ENCODE results near the gene TMEM252. TPM values are rescaled to one million over a fixed set of nuclear protein-coding genes. Genes with fewer than 3 reads are reported as not detected.

Gene TMEM252
- polyA plus RNA-seq, 1 of the 3 experiments (the other 2 are of a cell fraction), result not detected

- no peak overlapping the region for H2AFZ ChIP-seq (ENCODE audit: low read depth)
- no peak overlapping the region for H3K4me2 ChIP-seq
- H3K9me3 ChIP-seq, result no peaks in the 10 kb centered on the region
- H3F3A ChIP-seq (replicated peaks; ENCODE audit: insufficient read depth), result no peaks in the 10 kb centered on the region
- H3K27ac ChIP-seq (ENCODE audit: low read depth in 2 of 2, low read length in 1 of 2), result no peak overlapping the region
- TF ChIP-seq FOSL2 (IDR thresholded peaks at IDR 0.05; ENCODE audit: borderline replicate concordance, low read depth) (no peak), CTCF (IDR thresholded peaks at IDR 0.05) (peak; percentile 46)
- WGBS (ENCODE audit: low lambda C conversion rate), result 13% methylated on average over 11 of the region's 14 CpGs
- no peak overlapping the region for H3K4me3 ChIP-seq (ENCODE audit: low read depth in 2 of 2, low read length in 1 of 2)
- H3K9ac ChIP-seq, result no peak overlapping the region
- no peaks in the 10 kb centered on the region for H4K20me1 ChIP-seq (ENCODE audit: insufficient read depth)
- H3K36me3 ChIP-seq (replicated peaks in 1 of 2; ENCODE audit: control insufficient read depth in 1 of 2, insufficient read depth in 2 of 2, low read length in 1 of 2), result no peaks in the 10 kb centered on the region
- peaks cover 21% of the 10 kb centered on the region; the same call in 1 of the 2 replicates for H3K27me3 ChIP-seq (ENCODE audit: insufficient read depth)
- ChIA-PET CTCF (interaction anchor here (0.6 to 1.5 kb wide), 6 partner anchors 9 to 357 kb away, joined by 3 to 5 read pairs (median 3); partner anchors contain the start of gene TMEM252), POLR2A (no interaction called here)
- H3K79me2 ChIP-seq (ENCODE audit: insufficient read depth), result no peaks in the 10 kb centered on the region
- H3K4me1 ChIP-seq (ENCODE audit: control insufficient read depth in 1 of 2, insufficient read depth in 2 of 2, low read depth in 1 of 2, low read length in 1 of 2), result no peaks in the 10 kb centered on the region
- no peaks in the 10 kb centered on the region for H3K9me2 ChIP-seq
- peak; percentile 21 for DNase-seq
Observed at GRCh38 chr9:68560071-68560844, 19.6 kb upstream of the TMEM252 start.

GRCh38 chr9:68558545-68558944 is 17.9 kb upstream of the TMEM252 start:
- Histone ChIP-seq H3K79me2 (ENCODE audit: insufficient read depth) (no peaks in the 10 kb centered on the region), H3K9me3 (no peaks in the 10 kb centered on the region), H3K9me2 (no peaks in the 10 kb centered on the region), H3K4me2 (no peak overlapping the region), H3K36me3 (replicated peaks in 1 of 2; ENCODE audit: control insufficient read depth in 1 of 2, insufficient read depth in 2 of 2, low read length in 1 of 2) (no peaks in the 10 kb centered on the region), H3F3A (replicated peaks; ENCODE audit: insufficient read depth) (no peaks in the 10 kb centered on the region), H3K4me3 (ENCODE audit: low read depth in 2 of 2, low read length in 1 of 2) (no peak overlapping the region), H2AFZ (ENCODE audit: low read depth) (no peak overlapping the region), H4K20me1 (ENCODE audit: insufficient read depth) (no peaks in the 10 kb centered on the region), H3K27ac (ENCODE audit: low read depth in 2 of 2, low read length in 1 of 2) (no peak overlapping the region), H3K27me3 (ENCODE audit: insufficient read depth) (peaks cover 7% of the 10 kb centered on the region; the same call in 1 of the 2 replicates), H3K9ac (no peak overlapping the region), H3K4me1 (ENCODE audit: control insufficient read depth in 1 of 2, insufficient read depth in 2 of 2, low read depth in 1 of 2, low read length in 1 of 2) (no peaks in the 10 kb centered on the region)
- no peak for DNase-seq
- TF ChIP-seq MEF2A (IDR thresholded peaks at IDR 0.05; ENCODE audit: borderline replicate concordance, low read depth) (no peak), JUND (IDR thresholded peaks at IDR 0.05) (no peak), EZH2phosphoT487 (IDR thresholded peaks at IDR 0.05; ENCODE audit: borderline replicate concordance, low read depth) (no peak), NRF1 (IDR thresholded peaks at IDR 0.05; ENCODE audit: low read depth, low read length) (no peak), NFIC (IDR thresholded peaks at IDR 0.05; ENCODE audit: borderline replicate concordance) (no peak), USF2 (IDR thresholded peaks at IDR 0.05; ENCODE audit: borderline replicate concordance, low read depth, low read length) (no peak), REST (IDR thresholded peaks at IDR 0.05; ENCODE audit: low read depth, low read length) (no peak), SIN3A (IDR thresholded peaks at IDR 0.05; ENCODE audit: borderline replicate concordance, low read depth, low read length) (no peak)
- WGBS (ENCODE audit: low lambda C conversion rate), result 6% methylated on average over 5 of the region's 5 CpGs
- ChIA-PET POLR2A (no interaction called here), CTCF (no interaction called here)

All from SK-N-SH (cell line).